Peyer's patch (tissue), 4 donors: ENCODE data around the gene SGTB.

ENCODE experiments used
- POLR2A ChIP-seq, 2 donors: fragments of 450-650 bp; IDR thresholded peaks; one replicate each; pipeline ENCODE4 v1.5.1; 2017; ENCODE audit warnings: antibody characterized with exemption in 2 of 2, mild to moderate bottlenecking in 2 of 2, moderate library complexity in 2 of 2
- TF ChIP-seq, protein P1 (sequence below), 6 experiments: fragments of 450-650 bp in 4 of 6; fragments of 200-600 bp in 2 of 6; sonication (generic) in 1 of 6; IDR thresholded peaks; one replicate each; pipeline ENCODE4 v1.5.1; 2017 to 2019; ENCODE audit warnings: antibody characterized with exemption in 6 of 6, mild to moderate bottlenecking in 3 of 6, moderate library complexity in 1 of 6

DNA sequence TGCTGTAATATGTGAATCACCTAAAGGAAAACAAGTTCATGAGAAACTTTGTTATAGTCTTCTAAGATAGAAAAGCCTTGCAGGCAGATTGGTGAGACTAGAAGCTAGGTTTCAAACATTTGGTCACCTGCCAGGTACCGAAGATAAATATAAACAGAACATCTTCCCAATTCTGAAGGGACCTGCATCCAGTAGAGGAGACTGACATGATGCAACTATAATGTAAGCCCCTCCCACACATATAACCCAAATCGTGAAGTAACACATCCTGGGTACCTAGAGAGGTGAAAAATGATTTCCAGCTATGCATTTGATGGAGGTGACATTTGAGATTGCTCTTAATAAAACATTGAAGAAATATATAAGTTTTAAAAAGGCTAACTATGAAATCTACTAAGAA, 67.2 kb downstream of the SGTB start:
- TF ChIP-seq, protein P1, sequence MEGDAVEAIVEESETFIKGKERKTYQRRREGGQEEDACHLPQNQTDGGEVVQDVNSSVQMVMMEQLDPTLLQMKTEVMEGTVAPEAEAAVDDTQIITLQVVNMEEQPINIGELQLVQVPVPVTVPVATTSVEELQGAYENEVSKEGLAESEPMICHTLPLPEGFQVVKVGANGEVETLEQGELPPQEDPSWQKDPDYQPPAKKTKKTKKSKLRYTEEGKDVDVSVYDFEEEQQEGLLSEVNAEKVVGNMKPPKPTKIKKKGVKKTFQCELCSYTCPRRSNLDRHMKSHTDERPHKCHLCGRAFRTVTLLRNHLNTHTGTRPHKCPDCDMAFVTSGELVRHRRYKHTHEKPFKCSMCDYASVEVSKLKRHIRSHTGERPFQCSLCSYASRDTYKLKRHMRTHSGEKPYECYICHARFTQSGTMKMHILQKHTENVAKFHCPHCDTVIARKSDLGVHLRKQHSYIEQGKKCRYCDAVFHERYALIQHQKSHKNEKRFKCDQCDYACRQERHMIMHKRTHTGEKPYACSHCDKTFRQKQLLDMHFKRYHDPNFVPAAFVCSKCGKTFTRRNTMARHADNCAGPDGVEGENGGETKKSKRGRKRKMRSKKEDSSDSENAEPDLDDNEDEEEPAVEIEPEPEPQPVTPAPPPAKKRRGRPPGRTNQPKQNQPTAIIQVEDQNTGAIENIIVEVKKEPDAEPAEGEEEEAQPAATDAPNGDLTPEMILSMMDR (IDR thresholded peaks at IDR 0.05), result no peak
- TF ChIP-seq POLR2A (IDR thresholded peaks at IDR 0.05), result no peak
